ENCODE measurements around the gene SLC22A9. TPM values are rescaled to one million over a fixed set of nuclear protein-coding genes. Genes with fewer than 3 reads are reported as not detected.

Gene SLC22A9
- total RNA-seq, 1 experiment from 2014 or later, result not detected

DNA sequence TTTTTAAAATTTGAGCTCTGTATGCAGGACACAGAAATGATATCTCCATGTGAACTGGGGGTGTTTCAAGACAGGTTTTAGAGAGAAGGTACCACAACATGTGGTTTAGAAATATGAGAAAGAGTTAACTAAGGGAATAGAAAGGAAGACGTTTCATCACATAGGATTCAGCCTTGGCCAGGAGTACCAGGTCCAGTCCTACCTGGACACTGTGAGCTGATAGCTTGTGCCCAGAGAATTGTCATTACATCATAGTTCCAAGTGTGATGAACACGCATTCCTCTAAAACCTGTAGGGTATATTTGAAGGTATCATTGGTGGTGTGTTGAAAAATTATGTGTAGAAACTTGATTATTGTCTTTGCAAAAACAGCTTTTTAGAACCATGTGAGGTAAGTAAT is 1.8 kb downstream of the SLC22A9 start:
- no peak overlapping the region for H2BK20ac ChIP-seq (ENCODE audit: low read depth, low read length, poor library complexity, severe bottlenecking)
- WGBS (ENCODE audit: extremely low coverage, insufficient read length, low lambda C conversion rate), result no CpG with 5 or more reads among the region's 2 CpGs
- no peak overlapping the region for H3K56ac ChIP-seq (ENCODE audit: insufficient read length, low read depth, low read length)
- no peak overlapping the region for H2AK5ac ChIP-seq (ENCODE audit: insufficient read length, low read length)
- no peak overlapping the region for H3K18ac ChIP-seq (ENCODE audit: insufficient read length, low read depth, low read length)
- H4K5ac ChIP-seq (ENCODE audit: insufficient read length, low read depth, low read length), result no peak overlapping the region
- H3K36me3 Mint-ChIP-seq (ENCODE audit: insufficient read depth in 1 of 3, low read depth in 3 of 3), result no peaks in the 10 kb centered on the region
- no peak overlapping the region for H3K4me2 ChIP-seq (ENCODE audit: insufficient read depth, insufficient read length, low read length)
- H2AFZ ChIP-seq (ENCODE audit: low read length), result no peak overlapping the region
- no peak overlapping the region for H4K91ac ChIP-seq (ENCODE audit: insufficient read length, low read depth, low read length)
- no peak overlapping the region for H3K27ac ChIP-seq (ENCODE audit: insufficient read length, low read depth, low read length)
- H3K27me3 ChIP-seq (ENCODE audit: insufficient read depth, low read length), result no peaks in the 10 kb centered on the region
- H2BK15ac ChIP-seq (ENCODE audit: low read depth, low read length), result no peak overlapping the region
- no peak overlapping the region for H4K8ac ChIP-seq (replicated peaks; ENCODE audit: insufficient read length, low read depth, low read length)
- no peaks in the 10 kb centered on the region for H3K4me1 Mint-ChIP-seq
- no peak for DNase-seq
- no peak overlapping the region for H3K9ac ChIP-seq (ENCODE audit: extremely low read depth, insufficient read length, low read length)
- no peaks in the 10 kb centered on the region; the same call in 1 of the 2 replicates for H3K27me3 Mint-ChIP-seq (ENCODE audit: low read depth)
- H3K9me3 ChIP-seq (ENCODE audit: control insufficient read depth, low read depth, low read length), result no peaks in the 10 kb centered on the region
- no peaks in the 10 kb centered on the region for H3K79me1 ChIP-seq (ENCODE audit: insufficient read depth, low read depth, low read length, poor library complexity, severe bottlenecking)
- TF ChIP-seq CTCF (conservative IDR thresholded peaks at IDR 0.05), result no peak
- no peak overlapping the region for H3T11ph ChIP-seq (ENCODE audit: low read length)
- H3K23me2 ChIP-seq (ENCODE audit: insufficient read length, low read depth, low read length, poor library complexity, severe bottlenecking), result no peaks in the 10 kb centered on the region
- H2BK120ac ChIP-seq (ENCODE audit: low read depth, low read length, poor library complexity, severe bottlenecking), result no peak overlapping the region
- no peaks in the 10 kb centered on the region for H3K79me2 ChIP-seq (ENCODE audit: insufficient read depth, low read length)
- H3K23ac ChIP-seq (ENCODE audit: insufficient read length, low read depth, low read length), result no peak overlapping the region
- no peaks in the 10 kb centered on the region for H3K4me1 ChIP-seq (ENCODE audit: insufficient read depth, low read length)
- H2BK12ac ChIP-seq (ENCODE audit: insufficient read length, low read depth, low read length), result no peak overlapping the region
- H3K9me3 Mint-ChIP-seq, result peaks cover 8 to 10% of the 10 kb centered on the region in 2 experiments; a peak in 3 of 5 replicates
- no peak overlapping the region for H2BK5ac ChIP-seq (ENCODE audit: insufficient read length, low read length)
- no peaks in the 10 kb centered on the region for H4K20me1 ChIP-seq (ENCODE audit: control insufficient read depth, insufficient read depth, insufficient read length)
- H3K27ac Mint-ChIP-seq, result no peak overlapping the region
- no peak overlapping the region for H3K4me3 Mint-ChIP-seq
- H3K4ac ChIP-seq (ENCODE audit: low read depth, low read length), result no peak overlapping the region
- H3K14ac ChIP-seq (ENCODE audit: insufficient read depth, low read length), result no peak overlapping the region
